Peyer's patch (tissue), 4 donors: ENCODE measurements around the gene SH3GL1.

Source experiments
- CTCF ChIP-seq, 6 experiments: fragments of 450-650 bp in 4 of 6; fragments of 200-600 bp in 2 of 6; sonication (generic) in 1 of 6; IDR thresholded peaks; one replicate each; pipeline ENCODE4 v1.5.1; 2017 to 2019; ENCODE audit warnings: antibody characterized with exemption in 6 of 6, mild to moderate bottlenecking in 3 of 6, moderate library complexity in 1 of 6
- POLR2A ChIP-seq, 2 donors: fragments of 450-650 bp; IDR thresholded peaks; one replicate each; pipeline ENCODE4 v1.5.1; 2017; ENCODE audit warnings: antibody characterized with exemption in 2 of 2, mild to moderate bottlenecking in 2 of 2, moderate library complexity in 2 of 2

GRCh38 chr19:4386041-4386782 is 14.1 kb downstream of the SH3GL1 start:
- no peak for TF ChIP-seq CTCF (IDR thresholded peaks at IDR 0.05)
- TF ChIP-seq POLR2A (IDR thresholded peaks at IDR 0.05), result no peak
